ENCODE data around the gene CDC20B. TPM values are rescaled to one million over a fixed set of nuclear protein-coding genes. Genes with fewer than 3 reads are reported as not detected.

Gene CDC20B
- polyA plus RNA-seq, 2 of the 4 experiments (the other 2 are of a cell fraction), result 0.05 TPM; not detected in 1

- CTCF ChIA-PET, result no interaction called here
- POLR2A ChIA-PET, result no interaction called here
- DNase-seq (ENCODE audit: low read depth in 1 of 2, low spot score in 1 of 2), result no peak
- Histone ChIP-seq H3K4me1 (no peaks in the 10 kb centered on the region), H3K27ac (no peak overlapping the region), H3K4me2 (no peak overlapping the region), H3K4me3 (no peak overlapping the region), H3K9me3 (no peaks in the 10 kb centered on the region)
- ATAC-seq, result no peak
- 0% methylated on average over 1 of the region's 1 CpG for WGBS (ENCODE audit: missing lambda C conversion rate)
- TF ChIP-seq MAZ (IDR thresholded peaks at IDR 0.05; ENCODE audit: borderline replicate concordance, low read depth, low read length), result no peak
- no peak for TF ChIP-seq TP53 (CRISPR knock-in tag; IDR thresholded peaks at IDR 0.05)
- TF ChIP-seq POLR2AphosphoS2 (conservative IDR thresholded peaks at IDR 0.05; ENCODE audit: low read length), result no peak
- FAIRE-seq, result no peak
These were observed 102.0 kb downstream of the CDC20B start for GRCh38 chr5:55070968-55071367.

GRCh38 chr5:55066277-55066676 lies 106.7 kb downstream of the CDC20B start:
- TF ChIP-seq FOSB (CRISPR knock-in tag; IDR thresholded peaks at IDR 0.05) (no peak), ZFP36 (IDR thresholded peaks at IDR 0.05; ENCODE audit: borderline replicate concordance, partially characterized antibody) (no peak), HES2 (IDR thresholded peaks at IDR 0.05) (no peak), USF2 (IDR thresholded peaks at IDR 0.05) (no peak), ZC3H11A (IDR thresholded peaks at IDR 0.05) (no peak)
- Histone ChIP-seq H3K4me2 (no peak overlapping the region), H3K27ac (no peak overlapping the region), H3K9me3 (no peaks in the 10 kb centered on the region), H3K4me1 (no peaks in the 10 kb centered on the region), H3K4me3 (no peak overlapping the region)
- no peak for ATAC-seq
- ChIA-PET CTCF (no interaction called here), POLR2A (no interaction called here)
- FAIRE-seq, result no peak
- WGBS (ENCODE audit: missing lambda C conversion rate), result 41% methylated on average over 3 of the region's 3 CpGs
- DNase-seq (ENCODE audit: low read depth in 1 of 2, low spot score in 1 of 2), result no peak

GRCh38 chr5:55064523-55064922 lies 108.5 kb downstream of the CDC20B start:
- no peaks in the 10 kb centered on the region for H3K4me1 ChIP-seq
- no peak overlapping the region for H3K27ac ChIP-seq
- no peak for FAIRE-seq
- no peak for ATAC-seq
- 19% methylated on average over 3 of the region's 3 CpGs for WGBS (ENCODE audit: missing lambda C conversion rate)
- TF ChIP-seq ZNF302 (CRISPR knock-in tag; IDR thresholded peaks at IDR 0.05) (no peak), EHF (CRISPR knock-in tag; IDR thresholded peaks at IDR 0.05) (no peak), HES2 (IDR thresholded peaks at IDR 0.05) (no peak), JUNB (IDR thresholded peaks at IDR 0.05) (no peak)
- H3K4me3 ChIP-seq, result no peak overlapping the region
- CTCF ChIA-PET, result interaction anchor here (0.6 kb wide), 1 partner anchor 138 kb away, joined by 3 read pairs; no protein-coding TSS in a partner anchor
- no peaks in the 10 kb centered on the region for H3K9me3 ChIP-seq
- no peak overlapping the region for H3K4me2 ChIP-seq
- POLR2A ChIA-PET, result no interaction called here
- no peak for DNase-seq (ENCODE audit: low read depth in 1 of 2, low spot score in 1 of 2)

GRCh38 chr5:55063899-55064298 lies 109.1 kb downstream of the CDC20B start:
- FAIRE-seq (no peak), DNase-seq (ENCODE audit: low read depth in 1 of 2, low spot score in 1 of 2) (no peak), ATAC-seq (no peak)
- ChIA-PET POLR2A (no interaction called here), CTCF (no interaction called here)
- no peak overlapping the region for H3K27ac ChIP-seq
- TF ChIP-seq TFCP2L1 (CRISPR knock-in tag; IDR thresholded peaks at IDR 0.05) (no peak), KDM5A (IDR thresholded peaks at IDR 0.05) (no peak), CHD2 (IDR thresholded peaks at IDR 0.05; ENCODE audit: low read length, partially characterized antibody) (no peak), NFE2L2 (conservative IDR thresholded peaks at IDR 0.05; ENCODE audit: low read length) (no peak), ELK1 (IDR thresholded peaks at IDR 0.05; ENCODE audit: low read depth, low read length) (no peak), JUNB (IDR thresholded peaks at IDR 0.05) (no peak), MYC (IDR thresholded peaks at IDR 0.05; ENCODE audit: borderline replicate concordance, low read length) (no peak), ZFP36 (IDR thresholded peaks at IDR 0.05; ENCODE audit: borderline replicate concordance, partially characterized antibody) (no peak), JUN (IDR thresholded peaks at IDR 0.05) (no peak), CEBPB (IDR thresholded peaks at IDR 0.05) (no peak), HES2 (IDR thresholded peaks at IDR 0.05) (no peak), BHLHE40 (IDR thresholded peaks at IDR 0.05; ENCODE audit: low read depth, low read length) (no peak), CBX8 (IDR thresholded peaks at IDR 0.05) (no peak), E2F6 (IDR thresholded peaks at IDR 0.05; ENCODE audit: borderline replicate concordance, low read depth) (no peak), USF2 (IDR thresholded peaks at IDR 0.05) (no peak), NPAS2 (CRISPR knock-in tag; IDR thresholded peaks at IDR 0.05; ENCODE audit: borderline replicate concordance) (no peak), PBX3 (IDR thresholded peaks at IDR 0.05) (no peak), SMC3 (IDR thresholded peaks at IDR 0.05) (no peak)
- no peak overlapping the region for H3K4me3 ChIP-seq
- H3K9me3 ChIP-seq, result no peaks in the 10 kb centered on the region
- no peak overlapping the region for H3K4me2 ChIP-seq
- no peaks in the 10 kb centered on the region for H3K4me1 ChIP-seq
- WGBS (ENCODE audit: missing lambda C conversion rate), result 9% methylated on average over 2 of the region's 2 CpGs

Measured in A549 (cell line).